Measurements from ENCODE around the gene H3-3A. TPM values are rescaled to one million over a fixed set of nuclear protein-coding genes. Genes with fewer than 3 reads are reported as not detected.

Gene H3-3A
- total RNA-seq, 1 experiment from 2014 or later: 894 TPM

DNA sequence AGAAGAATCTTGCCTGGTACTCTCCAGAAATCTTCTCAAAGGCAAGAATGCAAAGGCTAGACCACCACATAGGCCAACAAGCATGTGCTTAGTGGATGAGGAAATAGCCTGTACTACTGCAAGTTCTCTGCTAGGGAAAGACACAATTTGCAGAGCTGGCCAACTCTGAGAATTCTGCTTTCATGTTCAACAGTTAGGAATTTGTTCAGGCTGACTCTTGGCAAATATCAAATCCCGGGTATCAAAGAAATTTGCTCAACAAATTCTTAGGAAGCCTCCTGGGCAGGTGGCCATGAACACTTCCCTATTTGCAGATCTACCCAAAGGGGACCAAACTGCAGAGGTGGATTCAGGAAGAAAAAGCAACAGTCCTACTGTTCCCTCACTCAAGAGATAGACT lies 15.0 kb upstream of the H3-3A start (continued):
- no peak for TF ChIP-seq SMAD3 (CRISPR knock-in tag; IDR thresholded peaks at IDR 0.05; ENCODE audit: borderline replicate concordance)
- no peak for TF ChIP-seq ZNF671 (CRISPR knock-in tag; IDR thresholded peaks at IDR 0.05)
- TF ChIP-seq, protein P1, sequence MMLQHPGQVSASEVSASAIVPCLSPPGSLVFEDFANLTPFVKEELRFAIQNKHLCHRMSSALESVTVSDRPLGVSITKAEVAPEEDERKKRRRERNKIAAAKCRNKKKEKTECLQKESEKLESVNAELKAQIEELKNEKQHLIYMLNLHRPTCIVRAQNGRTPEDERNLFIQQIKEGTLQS (CRISPR knock-in tag; conservative IDR thresholded peaks at IDR 0.05): no peak
- TF ChIP-seq EMX1 (CRISPR knock-in tag; IDR thresholded peaks at IDR 0.05): no peak
- TF ChIP-seq, protein P2, sequence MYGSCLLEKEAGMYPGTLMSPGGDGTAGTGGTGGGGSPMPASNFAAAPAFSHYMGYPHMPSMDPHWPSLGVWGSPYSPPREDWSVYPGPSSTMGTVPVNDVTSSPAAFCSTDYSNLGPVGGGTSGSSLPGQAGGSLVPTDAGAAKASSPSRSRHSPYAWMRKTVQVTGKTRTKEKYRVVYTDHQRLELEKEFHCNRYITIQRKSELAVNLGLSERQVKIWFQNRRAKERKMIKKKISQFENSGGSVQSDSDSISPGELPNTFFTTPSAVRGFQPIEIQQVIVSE (CRISPR knock-in tag; IDR thresholded peaks at IDR 0.05; ENCODE audit: borderline replicate concordance): no peak
- TF ChIP-seq, protein P3, sequence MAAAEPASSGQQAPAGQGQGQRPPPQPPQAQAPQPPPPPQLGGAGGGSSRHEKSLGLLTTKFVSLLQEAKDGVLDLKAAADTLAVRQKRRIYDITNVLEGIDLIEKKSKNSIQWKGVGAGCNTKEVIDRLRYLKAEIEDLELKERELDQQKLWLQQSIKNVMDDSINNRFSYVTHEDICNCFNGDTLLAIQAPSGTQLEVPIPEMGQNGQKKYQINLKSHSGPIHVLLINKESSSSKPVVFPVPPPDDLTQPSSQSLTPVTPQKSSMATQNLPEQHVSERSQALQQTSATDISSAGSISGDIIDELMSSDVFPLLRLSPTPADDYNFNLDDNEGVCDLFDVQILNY (CRISPR knock-in tag; IDR thresholded peaks at IDR 0.05): no peak
- TF ChIP-seq, protein P4, sequence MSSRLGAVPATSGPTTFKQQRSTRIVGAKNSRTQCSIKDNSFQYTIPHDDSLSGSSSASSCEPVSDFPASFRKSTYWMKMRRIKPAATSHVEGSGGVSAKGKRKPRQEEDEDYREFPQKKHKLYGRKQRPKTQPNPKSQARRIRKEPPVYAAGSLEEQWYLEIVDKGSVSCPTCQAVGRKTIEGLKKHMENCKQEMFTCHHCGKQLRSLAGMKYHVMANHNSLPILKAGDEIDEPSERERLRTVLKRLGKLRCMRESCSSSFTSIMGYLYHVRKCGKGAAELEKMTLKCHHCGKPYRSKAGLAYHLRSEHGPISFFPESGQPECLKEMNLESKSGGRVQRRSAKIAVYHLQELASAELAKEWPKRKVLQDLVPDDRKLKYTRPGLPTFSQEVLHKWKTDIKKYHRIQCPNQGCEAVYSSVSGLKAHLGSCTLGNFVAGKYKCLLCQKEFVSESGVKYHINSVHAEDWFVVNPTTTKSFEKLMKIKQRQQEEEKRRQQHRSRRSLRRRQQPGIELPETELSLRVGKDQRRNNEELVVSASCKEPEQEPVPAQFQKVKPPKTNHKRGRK (CRISPR knock-in tag; IDR thresholded peaks at IDR 0.05; ENCODE audit: borderline replicate concordance): no peak
- no peak for TF ChIP-seq NR2C2 (CRISPR knock-in tag; IDR thresholded peaks at IDR 0.05)

DNA sequence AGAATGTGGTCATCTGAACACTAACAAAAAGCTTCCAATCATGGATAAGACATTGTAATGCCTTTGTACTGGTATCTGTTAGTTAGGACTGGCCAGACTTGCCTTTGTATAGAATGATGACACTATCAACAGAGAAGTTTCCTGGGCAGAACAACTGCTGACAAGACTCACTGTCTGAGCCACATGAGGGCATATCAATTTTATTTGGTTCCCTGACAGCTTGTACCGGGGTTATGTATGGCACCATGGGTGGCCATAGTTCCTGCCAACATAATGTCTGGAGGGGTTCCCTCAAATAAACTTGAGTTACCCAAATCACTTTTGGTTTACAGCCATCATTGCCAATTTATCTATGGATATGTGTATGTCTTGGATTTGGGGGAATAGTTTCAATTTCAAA lies 13.6 kb upstream of the H3-3A start:
- Mint-ChIP-seq H3K36me3 (0 out of 2 replicates have a peak, but pooled peaks cover 3% of the 10 kb centered on the region), H3K27me3 (ENCODE audit: low read depth) (no peaks in the 10 kb centered on the region), H3K4me3 (no peak overlapping the region), H3K4me1 (no peaks in the 10 kb centered on the region), H3K9me3 (peaks cover 10% of the 10 kb centered on the region), H3K27ac (no peak overlapping the region)
- CTCF ChIA-PET: no interaction called here
- ATAC-seq (no peak), DNase-seq (ENCODE audit: low spot score) (no peak)
- POLR2A ChIA-PET: no interaction called here
- no peak for TF ChIP-seq NR2C2 (CRISPR knock-in tag; IDR thresholded peaks at IDR 0.05)
- TF ChIP-seq, protein P5, sequence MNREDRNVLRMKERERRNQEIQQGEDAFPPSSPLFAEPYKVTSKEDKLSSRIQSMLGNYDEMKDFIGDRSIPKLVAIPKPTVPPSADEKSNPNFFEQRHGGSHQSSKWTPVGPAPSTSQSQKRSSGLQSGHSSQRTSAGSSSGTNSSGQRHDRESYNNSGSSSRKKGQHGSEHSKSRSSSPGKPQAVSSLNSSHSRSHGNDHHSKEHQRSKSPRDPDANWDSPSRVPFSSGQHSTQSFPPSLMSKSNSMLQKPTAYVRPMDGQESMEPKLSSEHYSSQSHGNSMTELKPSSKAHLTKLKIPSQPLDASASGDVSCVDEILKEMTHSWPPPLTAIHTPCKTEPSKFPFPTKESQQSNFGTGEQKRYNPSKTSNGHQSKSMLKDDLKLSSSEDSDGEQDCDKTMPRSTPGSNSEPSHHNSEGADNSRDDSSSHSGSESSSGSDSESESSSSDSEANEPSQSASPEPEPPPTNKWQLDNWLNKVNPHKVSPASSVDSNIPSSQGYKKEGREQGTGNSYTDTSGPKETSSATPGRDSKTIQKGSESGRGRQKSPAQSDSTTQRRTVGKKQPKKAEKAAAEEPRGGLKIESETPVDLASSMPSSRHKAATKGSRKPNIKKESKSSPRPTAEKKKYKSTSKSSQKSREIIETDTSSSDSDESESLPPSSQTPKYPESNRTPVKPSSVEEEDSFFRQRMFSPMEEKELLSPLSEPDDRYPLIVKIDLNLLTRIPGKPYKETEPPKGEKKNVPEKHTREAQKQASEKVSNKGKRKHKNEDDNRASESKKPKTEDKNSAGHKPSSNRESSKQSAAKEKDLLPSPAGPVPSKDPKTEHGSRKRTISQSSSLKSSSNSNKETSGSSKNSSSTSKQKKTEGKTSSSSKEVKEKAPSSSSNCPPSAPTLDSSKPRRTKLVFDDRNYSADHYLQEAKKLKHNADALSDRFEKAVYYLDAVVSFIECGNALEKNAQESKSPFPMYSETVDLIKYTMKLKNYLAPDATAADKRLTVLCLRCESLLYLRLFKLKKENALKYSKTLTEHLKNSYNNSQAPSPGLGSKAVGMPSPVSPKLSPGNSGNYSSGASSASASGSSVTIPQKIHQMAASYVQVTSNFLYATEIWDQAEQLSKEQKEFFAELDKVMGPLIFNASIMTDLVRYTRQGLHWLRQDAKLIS (CRISPR knock-in tag; IDR thresholded peaks at IDR 0.05; ENCODE audit: borderline replicate concordance): no peak
- TF ChIP-seq, protein P6, sequence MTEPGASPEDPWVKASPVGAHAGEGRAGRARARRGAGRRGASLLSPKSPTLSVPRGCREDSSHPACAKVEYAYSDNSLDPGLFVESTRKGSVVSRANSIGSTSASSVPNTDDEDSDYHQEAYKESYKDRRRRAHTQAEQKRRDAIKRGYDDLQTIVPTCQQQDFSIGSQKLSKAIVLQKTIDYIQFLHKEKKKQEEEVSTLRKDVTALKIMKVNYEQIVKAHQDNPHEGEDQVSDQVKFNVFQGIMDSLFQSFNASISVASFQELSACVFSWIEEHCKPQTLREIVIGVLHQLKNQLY (CRISPR knock-in tag; IDR thresholded peaks at IDR 0.05): no peak
- TF ChIP-seq, protein P7, sequence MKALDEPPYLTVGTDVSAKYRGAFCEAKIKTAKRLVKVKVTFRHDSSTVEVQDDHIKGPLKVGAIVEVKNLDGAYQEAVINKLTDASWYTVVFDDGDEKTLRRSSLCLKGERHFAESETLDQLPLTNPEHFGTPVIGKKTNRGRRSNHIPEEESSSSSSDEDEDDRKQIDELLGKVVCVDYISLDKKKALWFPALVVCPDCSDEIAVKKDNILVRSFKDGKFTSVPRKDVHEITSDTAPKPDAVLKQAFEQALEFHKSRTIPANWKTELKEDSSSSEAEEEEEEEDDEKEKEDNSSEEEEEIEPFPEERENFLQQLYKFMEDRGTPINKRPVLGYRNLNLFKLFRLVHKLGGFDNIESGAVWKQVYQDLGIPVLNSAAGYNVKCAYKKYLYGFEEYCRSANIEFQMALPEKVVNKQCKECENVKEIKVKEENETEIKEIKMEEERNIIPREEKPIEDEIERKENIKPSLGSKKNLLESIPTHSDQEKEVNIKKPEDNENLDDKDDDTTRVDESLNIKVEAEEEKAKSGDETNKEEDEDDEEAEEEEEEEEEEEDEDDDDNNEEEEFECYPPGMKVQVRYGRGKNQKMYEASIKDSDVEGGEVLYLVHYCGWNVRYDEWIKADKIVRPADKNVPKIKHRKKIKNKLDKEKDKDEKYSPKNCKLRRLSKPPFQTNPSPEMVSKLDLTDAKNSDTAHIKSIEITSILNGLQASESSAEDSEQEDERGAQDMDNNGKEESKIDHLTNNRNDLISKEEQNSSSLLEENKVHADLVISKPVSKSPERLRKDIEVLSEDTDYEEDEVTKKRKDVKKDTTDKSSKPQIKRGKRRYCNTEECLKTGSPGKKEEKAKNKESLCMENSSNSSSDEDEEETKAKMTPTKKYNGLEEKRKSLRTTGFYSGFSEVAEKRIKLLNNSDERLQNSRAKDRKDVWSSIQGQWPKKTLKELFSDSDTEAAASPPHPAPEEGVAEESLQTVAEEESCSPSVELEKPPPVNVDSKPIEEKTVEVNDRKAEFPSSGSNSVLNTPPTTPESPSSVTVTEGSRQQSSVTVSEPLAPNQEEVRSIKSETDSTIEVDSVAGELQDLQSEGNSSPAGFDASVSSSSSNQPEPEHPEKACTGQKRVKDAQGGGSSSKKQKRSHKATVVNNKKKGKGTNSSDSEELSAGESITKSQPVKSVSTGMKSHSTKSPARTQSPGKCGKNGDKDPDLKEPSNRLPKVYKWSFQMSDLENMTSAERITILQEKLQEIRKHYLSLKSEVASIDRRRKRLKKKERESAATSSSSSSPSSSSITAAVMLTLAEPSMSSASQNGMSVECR (CRISPR knock-in tag; IDR thresholded peaks at IDR 0.05; ENCODE audit: borderline replicate concordance): no peak

Measured in WTC11 (cell line).